CD4-positive, alpha-beta T cell treated with Interleukin-12 subunit alpha and Interleukin-12 subunit beta, for 1 hour (primary cell): ENCODE results near the gene SLC17A2.
A peak's percentile ranks its signal among the peaks of the same experiment; 100 is the strongest.
"Not testable (repeated sequence)": the region's sequence is repeated elsewhere in the genome, so short reads cannot be mapped to it uniquely, and the experiment has no call there.

ENCODE experiments used
- DNase-seq: peaks from one replicate; pipeline ENCODE4 v3.0.0-alpha.2; 2020

SLC17A2 gene

DNA sequence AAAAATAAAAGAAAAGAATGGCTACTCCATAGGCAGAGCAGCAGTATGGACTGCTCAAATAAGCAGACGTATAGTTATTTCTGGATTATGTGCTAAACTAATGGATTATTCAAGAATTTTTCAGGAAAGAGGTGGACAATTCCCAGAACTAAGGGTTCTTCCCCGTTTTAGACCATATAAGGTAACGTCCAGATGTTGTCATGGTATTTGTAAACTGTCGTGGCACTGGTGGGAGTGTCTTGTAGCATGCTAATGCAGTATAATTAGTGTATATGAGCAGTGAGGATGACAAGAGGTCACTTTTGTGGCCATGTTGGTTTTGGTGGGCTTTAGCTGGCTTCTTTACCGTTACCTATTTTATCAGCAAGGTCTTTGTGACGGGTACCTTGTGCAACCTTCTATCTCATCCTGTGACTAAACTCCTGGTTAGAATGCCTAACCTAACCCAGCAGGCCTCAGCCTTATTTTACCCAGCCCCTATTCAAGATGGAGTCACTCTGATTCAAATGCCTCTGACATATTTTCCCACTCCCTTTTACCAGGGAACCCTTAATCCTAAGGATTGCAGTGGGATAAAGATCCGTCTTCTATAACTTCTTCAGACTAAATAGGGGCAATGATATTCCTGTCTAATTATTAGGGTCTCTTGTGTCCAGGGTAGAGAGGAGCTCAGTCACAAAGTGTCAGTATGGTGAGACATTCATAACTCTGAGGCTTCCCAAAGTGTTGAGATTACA, 21.0 kb upstream of the SLC17A2 start:
- DNase-seq = no peak

DNA sequence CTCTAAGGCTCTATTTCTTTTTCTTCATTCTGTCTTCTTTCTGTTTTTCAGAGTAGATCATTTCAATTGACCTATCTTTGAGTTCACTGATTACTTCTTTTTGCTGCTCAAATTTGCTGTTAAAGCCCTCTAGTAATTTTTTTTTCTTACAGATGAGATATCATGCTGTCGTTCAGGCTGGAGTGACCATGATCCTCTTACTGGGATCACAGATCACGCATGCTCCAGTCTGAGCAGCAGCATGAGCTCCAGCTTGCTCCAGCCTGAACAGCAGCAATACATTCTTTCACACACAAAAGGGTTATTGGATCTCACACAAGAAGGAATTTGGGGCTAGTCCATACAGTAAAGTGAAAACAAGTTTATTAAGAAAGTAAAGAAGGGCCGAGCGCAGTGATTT, 19.8 kb upstream of the SLC17A2 start:
- DNase-seq = no peak

DNA sequence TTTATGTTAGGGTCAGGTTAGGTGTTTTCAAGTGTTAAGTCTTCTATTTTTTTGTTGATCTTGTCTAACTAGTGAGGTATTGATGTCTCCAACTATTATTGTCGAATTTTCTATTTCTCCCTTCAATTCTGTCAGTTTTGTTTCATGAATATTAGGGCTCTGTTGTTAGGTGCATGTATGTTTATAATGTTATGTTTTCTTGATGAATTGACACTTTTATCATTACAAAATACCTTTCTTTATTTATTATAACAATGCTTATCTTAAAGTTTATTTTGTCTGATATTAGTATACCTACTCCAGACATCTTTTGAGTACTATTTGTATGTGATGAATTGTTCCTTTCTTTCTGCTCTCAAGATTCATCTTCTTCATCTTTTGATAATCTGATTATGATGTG, 19.2 kb upstream of the SLC17A2 start:
- DNase-seq = no peak

DNA sequence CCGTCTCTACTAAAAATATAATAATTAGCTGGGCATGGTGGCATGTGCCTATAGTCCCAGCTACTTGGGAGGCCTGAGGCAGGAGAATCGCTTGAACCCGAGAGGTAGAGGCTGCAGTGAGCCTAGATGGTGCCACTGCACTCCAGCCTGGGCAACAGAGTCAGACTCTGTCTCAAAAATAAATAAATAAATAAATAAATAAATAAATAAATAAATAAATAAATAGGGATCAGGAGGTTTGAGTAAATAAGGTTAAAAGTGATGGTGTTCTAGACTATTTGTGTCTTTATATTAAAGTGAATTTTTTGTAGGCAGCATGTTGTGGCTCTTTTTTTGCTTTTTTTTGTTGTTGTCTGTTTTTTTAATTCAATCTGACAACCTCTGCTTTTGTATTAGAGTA, 17.0 kb upstream of the SLC17A2 start:
- not testable (repeated sequence) for DNase-seq

DNA sequence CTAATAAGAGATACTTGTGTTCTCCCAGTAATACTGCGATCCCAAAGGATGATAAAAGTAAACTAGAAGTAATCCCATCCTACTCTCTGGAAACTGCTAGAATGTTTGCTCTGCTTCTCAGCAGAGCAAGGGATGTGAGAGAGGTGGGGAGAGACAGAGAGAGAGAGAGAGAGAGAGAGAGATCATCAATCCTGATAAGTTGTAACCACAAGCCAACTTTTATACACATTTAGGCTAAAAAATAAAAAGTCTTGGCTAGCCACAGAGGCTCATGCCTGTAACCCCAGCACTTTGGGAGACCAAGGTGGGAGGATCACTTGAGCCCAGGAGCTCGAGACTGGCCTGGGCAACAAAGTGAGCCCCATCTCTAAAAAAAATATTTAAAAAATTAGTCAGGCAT, 16.1 kb upstream of the SLC17A2 start:
- peak; percentile 15 for DNase-seq

DNA sequence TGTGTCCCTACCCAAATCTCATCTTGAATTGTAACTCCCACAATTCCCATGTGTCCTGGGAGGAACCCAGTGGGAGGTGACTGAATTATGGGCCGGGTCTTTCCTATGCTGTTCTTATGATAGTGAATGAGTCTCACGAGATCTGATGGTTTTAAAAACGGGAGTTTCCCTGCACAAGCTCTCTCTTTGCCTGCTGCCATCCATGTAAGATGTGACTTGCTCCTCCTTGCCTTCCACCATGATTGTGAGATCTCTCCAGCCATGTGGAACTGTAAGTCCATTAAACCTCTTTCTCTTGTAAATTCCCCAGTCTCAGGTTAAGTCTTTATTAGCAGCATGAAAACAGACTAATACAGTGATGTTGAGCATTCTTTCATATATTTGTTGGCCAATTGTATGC, 15.2 kb upstream of the SLC17A2 start:
- not testable (repeated sequence) for DNase-seq

DNA sequence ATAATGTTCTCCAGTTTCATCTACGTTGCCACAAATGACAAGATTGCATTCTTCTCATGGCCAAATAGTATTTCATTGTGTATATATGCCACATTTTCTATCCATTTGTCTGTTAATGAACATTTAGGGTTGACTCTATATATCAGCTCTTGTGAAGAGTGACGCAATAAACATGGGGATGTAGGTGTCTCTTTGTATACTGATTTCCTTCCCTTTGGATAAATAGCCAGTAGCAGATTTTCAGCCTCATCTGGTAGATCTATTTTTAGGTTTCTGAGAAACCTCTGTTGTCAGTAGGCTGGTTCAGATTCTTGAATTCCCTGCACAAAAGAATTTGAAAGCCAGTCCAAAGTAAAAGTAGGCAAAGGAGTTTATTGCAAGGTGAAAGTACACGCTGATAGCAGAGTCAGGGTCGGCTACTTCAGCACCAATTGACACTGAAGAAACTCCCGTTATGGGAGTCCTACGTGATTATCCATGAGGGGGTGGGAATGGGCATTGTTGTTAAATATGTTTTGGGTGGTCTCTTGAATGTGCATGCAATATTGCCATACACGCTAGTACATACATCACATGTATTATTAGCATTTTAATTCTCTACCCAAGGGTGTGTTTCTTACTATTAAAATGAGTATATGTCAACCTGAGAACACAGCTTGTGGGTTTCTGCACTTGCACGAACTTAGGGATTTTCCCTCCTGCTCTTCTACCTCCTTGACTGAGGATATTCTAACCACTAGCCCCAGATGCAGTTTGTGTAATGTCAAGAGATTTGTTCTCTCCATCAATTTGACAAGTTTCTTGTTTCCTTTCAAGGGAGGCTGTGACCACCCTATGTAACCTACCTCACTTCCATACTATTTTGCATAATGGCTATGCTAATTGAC, 14.4 kb upstream of the SLC17A2 start:
- DNase-seq = no peak

DNA sequence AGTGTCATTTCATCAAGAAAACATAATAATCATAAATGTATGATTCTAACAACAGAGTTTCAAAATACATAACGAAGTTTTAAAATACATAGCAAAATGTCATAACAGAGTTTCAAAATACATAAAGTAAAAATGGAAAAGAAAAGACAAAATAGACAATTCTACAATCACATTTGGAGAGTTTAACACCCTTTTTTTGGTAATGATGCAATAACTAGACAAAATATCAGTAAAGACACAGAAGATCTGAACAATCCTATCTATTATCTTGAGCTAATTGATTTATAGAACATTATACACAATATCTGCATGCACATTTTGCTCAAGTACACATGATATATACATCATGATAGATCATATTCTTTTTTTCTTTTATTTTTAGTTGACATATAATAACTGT, 13.4 kb upstream of the SLC17A2 start:
- no peak for DNase-seq

DNA sequence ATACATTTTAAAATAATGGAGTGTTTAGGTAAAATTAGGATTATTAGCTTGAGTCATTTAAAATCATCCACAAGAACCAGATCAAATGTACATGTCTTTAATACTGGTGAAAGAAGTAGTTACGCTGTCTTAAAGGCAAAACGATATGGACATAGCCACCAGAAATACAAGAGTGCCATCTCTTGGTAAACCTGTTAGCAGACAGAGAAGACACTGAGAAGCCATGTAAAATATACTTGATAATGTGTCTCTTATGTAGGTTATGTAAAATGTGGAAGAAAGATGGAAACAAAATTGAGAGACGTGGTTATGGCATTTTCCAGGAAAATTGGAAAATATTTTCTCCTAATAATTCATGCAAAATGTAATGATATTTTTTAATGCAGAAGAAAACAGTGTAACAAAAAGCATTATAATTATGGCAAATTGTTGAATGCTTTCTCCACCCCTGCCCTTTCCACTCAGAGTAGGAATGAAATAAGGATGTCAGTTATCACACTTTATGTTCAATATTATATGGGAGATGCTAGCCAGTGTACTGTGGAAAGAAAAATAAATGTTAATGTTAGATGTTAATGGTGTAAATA, 12.2 kb upstream of the SLC17A2 start:
- peak; percentile 55 for DNase-seq

DNA sequence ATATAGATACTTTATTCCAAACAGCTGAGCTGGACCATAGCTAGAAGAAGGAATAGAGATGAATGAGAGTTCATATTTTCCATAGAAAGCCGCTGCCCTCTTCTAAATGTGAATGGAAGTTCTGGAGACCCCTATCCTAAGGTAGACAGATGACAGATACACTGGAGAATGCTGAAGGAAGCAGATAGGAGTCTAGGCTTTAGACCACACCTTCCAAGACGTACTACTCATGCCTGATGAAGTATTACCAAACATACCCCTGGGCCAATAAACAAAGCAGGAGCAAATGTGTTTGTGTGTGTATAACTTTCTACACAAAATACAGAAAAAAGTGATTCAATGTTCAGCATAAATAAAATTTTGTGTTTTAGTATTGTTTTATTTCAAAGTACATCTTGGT, 9.1 kb upstream of the SLC17A2 start:
- no peak for DNase-seq

DNA sequence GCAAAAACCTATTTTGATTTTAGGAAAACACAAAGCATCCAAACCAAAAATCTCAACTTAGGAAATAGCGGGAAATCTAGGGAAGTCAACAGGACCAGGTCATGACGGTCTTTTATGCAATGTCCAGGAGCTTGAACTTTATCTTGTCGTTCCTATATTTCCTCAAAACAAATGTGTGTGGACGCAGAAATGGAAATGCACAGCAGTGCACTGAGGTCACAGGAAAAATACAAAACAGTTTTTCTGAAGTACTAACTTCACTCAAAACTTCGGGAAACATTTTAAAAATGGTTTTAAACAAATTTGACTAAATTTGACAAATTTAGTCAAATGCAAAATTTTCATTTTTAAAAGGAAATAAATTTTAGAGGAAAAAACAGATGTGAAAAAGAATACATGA, 5.5 kb upstream of the SLC17A2 start:
- no peak for DNase-seq

DNA sequence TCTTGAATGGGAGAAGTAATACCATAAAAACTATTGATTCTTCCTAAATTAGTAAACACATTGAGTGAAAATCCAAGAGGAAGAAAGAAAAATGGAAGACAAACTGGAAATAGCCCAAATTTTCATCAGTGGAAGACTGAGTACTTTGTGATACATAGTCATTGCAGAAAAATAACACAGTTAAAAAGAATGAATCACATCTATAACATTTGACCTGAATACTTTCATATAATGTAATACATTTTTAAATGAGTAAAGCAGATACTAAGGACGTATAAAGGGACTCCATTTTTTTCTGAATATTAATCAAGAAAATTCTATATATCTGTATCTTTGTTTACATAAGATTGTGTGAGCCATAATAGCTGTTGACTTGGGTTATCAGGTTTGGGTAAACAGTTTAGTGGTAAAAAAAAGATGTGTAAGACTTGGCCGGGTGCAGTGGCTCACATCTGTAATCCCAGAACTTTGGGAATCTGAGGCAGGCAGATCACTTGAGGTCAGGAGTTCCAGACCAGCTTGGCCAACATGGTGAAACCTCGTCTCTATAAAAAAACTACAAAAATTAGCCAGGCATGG, 4.3 kb upstream of the SLC17A2 start:
- no peak for DNase-seq

DNA sequence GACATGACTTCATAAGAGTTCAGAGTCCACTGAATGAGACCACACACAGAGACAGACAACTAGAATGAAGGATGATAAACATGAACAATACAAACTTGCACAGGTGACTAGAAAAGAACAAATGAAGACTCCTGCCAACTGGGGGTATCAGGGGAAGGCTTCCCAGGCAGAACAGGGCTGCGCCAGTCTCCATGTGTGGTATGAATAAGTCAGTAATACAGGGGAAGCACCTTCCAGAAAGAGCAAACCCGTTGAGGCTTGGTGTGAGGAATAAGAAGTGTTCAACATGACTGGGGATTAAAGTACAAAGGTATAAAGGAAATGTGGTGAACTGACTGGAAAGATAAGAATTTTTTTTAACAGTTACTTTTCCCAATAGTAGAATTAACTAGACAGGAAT, 3.7 kb upstream of the SLC17A2 start:
- no peak for DNase-seq

DNA sequence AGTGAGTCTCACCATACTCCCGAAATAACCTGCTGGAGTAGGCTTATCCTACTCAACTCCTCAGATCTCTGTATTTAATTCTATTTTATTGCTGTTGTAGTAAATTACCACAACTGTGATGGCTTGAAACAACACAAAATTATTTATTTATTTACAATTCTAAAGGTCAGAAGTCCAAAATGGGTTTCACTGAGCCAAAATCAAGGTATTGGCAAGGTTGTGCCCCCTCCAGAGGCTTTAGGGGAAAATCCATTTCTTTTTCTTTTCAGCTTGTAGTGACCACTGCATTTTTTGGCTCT, 869 bp upstream of the SLC17A2 start:
- no peak for DNase-seq

DNA sequence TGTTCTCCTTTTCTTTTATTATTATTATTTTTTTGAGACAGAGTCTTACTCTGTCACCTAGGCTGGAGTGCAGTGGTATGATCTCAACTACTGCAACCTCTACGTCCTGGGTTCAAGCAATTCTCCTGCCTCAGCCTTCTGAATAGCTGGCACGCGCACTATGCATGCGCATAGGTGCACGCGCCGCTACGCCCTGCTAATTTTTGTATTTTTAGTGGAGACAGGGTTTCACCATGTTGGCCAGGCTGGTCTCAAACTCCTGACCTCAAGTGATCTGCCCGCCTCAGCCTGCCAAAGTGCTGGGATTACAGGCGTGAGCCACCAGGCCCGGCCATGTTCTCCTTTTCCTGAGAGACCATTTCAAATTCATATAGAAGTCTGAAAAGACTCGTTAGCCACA, 706 bp downstream of the SLC17A2 start:
- not testable (repeated sequence) for DNase-seq

DNA sequence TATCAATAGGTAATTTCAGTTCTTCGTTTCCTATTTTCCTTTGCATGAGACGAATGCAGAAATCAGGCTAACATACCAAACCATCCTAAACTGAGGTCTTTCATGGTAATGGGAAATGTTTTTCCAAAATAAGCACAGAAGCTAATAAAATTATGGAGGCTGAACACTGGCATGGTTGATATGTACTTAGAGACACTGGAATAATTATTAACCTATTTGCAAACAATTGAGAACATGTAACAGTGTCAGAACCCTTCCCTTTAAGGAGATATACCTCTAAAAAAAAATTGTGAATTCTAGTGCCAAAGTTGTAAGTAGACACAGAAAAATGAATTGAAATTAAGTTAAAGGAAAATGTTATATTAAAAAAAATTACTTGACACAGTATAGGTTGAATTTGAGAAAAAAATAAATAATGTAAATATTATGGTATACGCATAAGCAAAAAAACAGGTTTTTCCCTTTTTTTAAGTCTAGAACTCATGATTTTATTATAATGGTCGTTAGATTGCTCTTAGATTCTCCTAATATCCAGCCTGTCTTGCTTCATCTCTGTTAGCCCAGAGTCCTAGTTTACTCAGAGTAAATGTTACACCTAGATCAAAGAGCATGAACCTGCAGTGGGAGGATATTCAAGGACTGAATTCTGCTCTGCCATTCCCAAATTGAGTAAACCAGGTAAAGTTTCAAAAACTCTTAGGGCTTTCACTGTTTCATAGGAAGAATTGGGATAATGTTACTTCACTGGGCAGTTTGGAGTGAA, 1.7 kb downstream of the SLC17A2 start:
- no peak for DNase-seq

DNA sequence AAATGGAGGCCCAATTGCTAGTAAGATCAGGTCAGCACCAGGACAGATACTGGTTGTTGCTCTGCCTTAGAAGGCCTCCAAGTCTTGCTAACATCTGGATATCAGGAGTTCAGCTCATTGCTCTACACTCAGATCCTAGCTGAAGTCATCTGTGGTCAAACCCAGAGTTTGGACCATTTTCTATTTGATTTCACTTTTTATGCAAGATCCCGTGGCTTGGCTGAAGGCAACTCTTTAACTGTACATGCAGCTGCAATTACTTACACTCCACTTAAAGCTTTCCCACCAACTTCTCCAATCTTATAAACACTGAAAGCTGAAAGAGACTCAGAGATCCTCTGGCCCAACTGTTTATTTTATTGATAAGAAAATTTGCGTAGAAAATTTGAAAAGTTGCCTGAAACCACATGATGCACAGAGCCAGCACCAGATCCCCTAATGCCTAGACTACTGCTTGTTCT, 2.7 kb downstream of the SLC17A2 start:
- no peak for DNase-seq

DNA sequence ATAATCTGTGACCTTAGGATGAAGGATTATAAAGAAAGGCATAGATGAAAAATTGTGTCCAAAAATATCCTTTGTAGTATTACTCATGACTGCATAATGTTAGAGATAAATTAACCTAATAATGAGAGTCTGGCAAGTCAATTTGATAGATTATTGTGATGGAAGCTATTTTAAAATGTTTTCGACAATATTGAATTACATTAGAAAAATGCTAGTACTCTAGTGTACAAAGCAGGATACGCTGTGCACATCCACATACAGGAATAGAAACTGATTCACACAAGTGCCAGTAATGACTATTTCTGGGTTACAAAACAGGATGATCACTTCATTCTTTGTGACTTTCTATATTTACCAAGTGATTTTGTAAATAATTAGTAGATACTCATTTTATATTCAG, 3.3 kb downstream of the SLC17A2 start:
- no peak for DNase-seq

DNA sequence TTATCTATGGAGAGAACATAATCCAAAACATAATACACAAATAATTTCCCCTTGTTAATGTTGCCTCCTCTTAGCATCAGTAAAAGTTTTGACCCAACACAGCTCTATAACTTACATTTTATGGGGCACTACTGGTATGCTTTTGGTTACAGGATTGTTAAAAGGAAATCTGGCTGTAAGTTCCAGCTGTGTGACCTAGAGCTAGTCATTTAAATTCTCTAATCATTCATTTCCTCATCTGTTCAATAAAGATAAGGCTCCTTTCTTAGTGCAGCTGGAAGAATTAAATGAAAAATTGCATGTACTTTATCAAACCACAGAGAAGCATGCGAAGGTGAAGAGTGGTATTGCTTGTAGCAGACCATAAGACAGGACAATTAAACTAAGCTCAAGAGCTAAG, 4.6 kb downstream of the SLC17A2 start:
- no peak for DNase-seq

DNA sequence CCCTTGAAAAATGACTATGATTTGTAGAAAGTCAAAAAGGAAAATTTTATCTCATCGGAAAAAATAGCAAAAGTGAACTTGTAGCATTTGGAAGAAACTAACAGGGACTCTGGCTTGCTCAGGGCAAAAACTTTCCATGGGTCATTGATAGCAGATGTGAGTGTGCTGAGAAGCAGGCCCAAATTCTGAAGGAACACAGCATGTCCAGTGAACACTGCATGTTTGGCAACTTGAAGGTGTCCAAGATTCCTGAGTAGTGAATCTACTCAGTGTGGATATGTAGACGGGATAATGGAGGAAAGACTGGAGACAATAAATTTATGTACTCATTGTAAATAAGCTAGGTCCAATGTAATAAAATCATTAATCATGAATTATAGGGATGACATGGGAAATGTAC, 8.2 kb downstream of the SLC17A2 start:
- no peak for DNase-seq

DNA sequence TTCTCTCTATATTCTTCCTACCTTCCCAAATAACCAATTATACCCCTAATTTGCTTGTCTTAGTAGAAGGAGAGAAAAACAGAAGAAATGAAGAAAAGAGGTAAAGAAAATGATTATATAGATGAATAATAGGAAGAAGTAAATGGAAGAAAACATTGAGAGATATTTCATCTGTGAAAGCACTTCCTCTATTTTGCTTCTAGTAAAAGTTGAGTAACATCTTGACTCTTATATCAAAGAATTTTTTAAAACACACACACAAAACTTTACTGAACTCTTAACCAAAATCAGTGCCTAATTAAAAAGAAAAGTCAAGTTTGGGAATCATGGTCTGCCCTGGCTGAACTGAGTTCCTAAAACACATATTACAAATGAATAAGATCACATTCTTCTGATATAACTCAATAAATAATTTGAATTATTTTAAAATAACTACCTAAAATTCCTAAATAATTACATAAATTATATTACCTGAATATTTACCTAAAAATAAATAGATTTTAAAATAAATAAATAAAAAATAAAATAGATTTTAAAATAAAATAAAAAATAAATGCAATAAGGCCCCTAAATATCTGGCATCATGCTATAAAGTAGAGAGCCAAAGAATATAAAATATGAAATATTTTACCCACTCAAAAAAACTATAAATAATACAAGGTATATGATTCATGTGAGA, 8.8 kb downstream of the SLC17A2 start:
- no peak for DNase-seq

DNA sequence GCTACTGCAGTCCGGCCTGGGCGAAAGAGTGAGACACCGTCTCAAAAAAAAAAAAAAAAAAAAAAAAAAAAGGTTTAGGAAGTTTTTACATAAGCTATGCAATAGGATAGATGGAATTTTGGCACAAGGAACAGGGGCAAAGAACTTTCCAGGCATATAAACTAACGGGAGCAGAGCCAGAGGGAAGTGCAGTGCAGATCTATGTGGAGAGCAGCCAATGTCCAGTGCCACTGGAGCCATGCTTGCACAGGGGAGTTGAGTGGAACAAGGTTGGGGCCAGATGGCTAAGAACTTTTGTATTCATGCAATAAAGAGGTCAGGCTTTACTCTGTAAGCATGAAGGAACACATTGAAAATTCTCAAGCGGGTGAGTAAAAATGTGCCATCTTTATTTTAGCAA, 10.8 kb downstream of the SLC17A2 start:
- DNase-seq = no peak
